Sigmoid colon (tissue), 7 donors: ENCODE results near the gene LRRC52. TPM values are rescaled to one million over a fixed set of nuclear protein-coding genes. Genes with fewer than 3 reads are reported as not detected.

Experiments
- DNase-seq: peaks from one replicate; pipeline ENCODE4 v3.0.0-alpha.2; 2019
- H3K27ac ChIP-seq, 4 donors: fragments of 200-600 bp; sonication (generic); one replicate each; pipeline ENCODE4 v1.5.1; 2016 to 2019; ENCODE audit warnings: mild to moderate bottlenecking in 1 of 4
- H3K27me3 ChIP-seq, 3 donors: fragments of 200-600 bp; sonication (generic); one replicate each; pipeline ENCODE4 v1.5.1; 2019; ENCODE audit warnings: mild to moderate bottlenecking in 1 of 3
- H3K36me3 ChIP-seq, 4 donors: fragments of 200-600 bp; sonication (generic); one replicate each; pipeline ENCODE4 v1.5.1; 2016 to 2019
- H3K4me1 ChIP-seq, 4 donors: fragments of 200-600 bp; sonication (generic); one replicate each; pipeline ENCODE4 v1.5.1; 2017 to 2019
- H3K4me3 ChIP-seq, 4 donors: fragments of 200-600 bp; sonication (generic); one replicate each; pipeline ENCODE4 v1.5.1; 2017 to 2019; ENCODE audit warnings: mild to moderate bottlenecking in 2 of 4, moderate library complexity in 1 of 4
- H3K9me3 ChIP-seq, 4 donors: fragments of 200-600 bp in 3 of 4; sonication (generic) in 3 of 4; one replicate each; pipeline versions ENCODE4 v1.5.1 to v1.6.1; 2013 to 2019
- CTCF ChIP-seq, 4 experiments: fragments of 450-650 bp in 3 of 4; fragments of 200-600 bp in 1 of 4; IDR thresholded peaks; one replicate each; pipeline ENCODE4 v1.5.1; 2016 to 2019; ENCODE audit warnings: antibody characterized with exemption in 4 of 4, mild to moderate bottlenecking in 3 of 4, moderate library complexity in 2 of 4
- EP300 ChIP-seq, 4 donors: sonication (generic); formaldehyde crosslinking; IDR thresholded peaks; one replicate each; pipeline ENCODE4 v1.6.1; 2017; ENCODE audit warnings: antibody characterized with exemption in 4 of 4
- POLR2A ChIP-seq, 2 donors: fragments of 450-650 bp; IDR thresholded peaks; one replicate each; pipeline ENCODE4 v1.6.1; 2016; ENCODE audit warnings: antibody characterized with exemption in 2 of 2, mild to moderate bottlenecking in 2 of 2, moderate library complexity in 2 of 2
- POLR2AphosphoS5 ChIP-seq, 4 donors: sonication (generic); formaldehyde crosslinking; IDR thresholded peaks; one replicate each; pipeline ENCODE4 v1.6.1; 2017; ENCODE audit warnings: antibody characterized with exemption in 4 of 4
- WGBS, 2 donors: extraction: QIAGEN DNeasy Blood & Tissue Kit; methylation state at CpG; one replicate each; pipeline ENCODE4 v1.1.7; 2013; 5-methylcytosine and 5-hydroxymethylcytosine counted together
- intact Hi-C: fragments of 100-400 bp; cut with DNase I; formaldehyde crosslinking; loops from one replicate; pipeline ENCODE4 v1.15.1; 2023
- polyA plus RNA-seq, 3 donors: library from polyadenylated mRNA; stranded (reverse); fragments of 200-250 nt; gene quantifications; one replicate each; pipeline ENCODE4 v1.2.3, GENCODE V29; 2013
- total RNA-seq, 4 donors: library from RNA; depleted of rRNA; stranded (reverse); fragments of >200 nt; gene quantifications; one replicate each; pipeline ENCODE4 v1.1.0, GENCODE V29; 2016
- donor health status: healthy with polysubstance abuse.
- donor health status: Bipolar disorder and iron deficiency.
- donor health status: healthy.

Gene LRRC52
- total and polyA plus RNA-seq, 7 donors: not detected

GRCh38 chr1:165560883-165561656, 17.3 kb downstream of the LRRC52 start:
- TF ChIP-seq POLR2A (IDR thresholded peaks at IDR 0.05): no peak
- no peak for TF ChIP-seq POLR2AphosphoS5 (IDR thresholded peaks at IDR 0.05)
- no peak for TF ChIP-seq EP300 (IDR thresholded peaks at IDR 0.05)
- TF ChIP-seq CTCF (IDR thresholded peaks at IDR 0.05): no peak
- H3K27ac ChIP-seq: no peak overlapping the region
- intact Hi-C loops: no loop called here
- WGBS, 2 donors: 32 to 36% methylated on average over 9 of the region's 9 CpGs
- H3K4me1 ChIP-seq: no peaks in the 10 kb centered on the region
- no peak for DNase-seq
- no peak overlapping the region for H3K4me3 ChIP-seq
- no peaks in the 10 kb centered on the region for H3K9me3 ChIP-seq
- no peaks in the 10 kb centered on the region for H3K36me3 ChIP-seq
- H3K27me3 ChIP-seq: no peaks in the 10 kb centered on the region

GRCh38 chr1:165562571-165562970, 18.8 kb downstream of the LRRC52 start:
- Histone ChIP-seq H3K4me1 (no peaks in the 10 kb centered on the region), H3K4me3 (no peak overlapping the region), H3K36me3 (no peaks in the 10 kb centered on the region), H3K27ac (no peak overlapping the region), H3K9me3 (no peaks in the 10 kb centered on the region), H3K27me3 (no peaks in the 10 kb centered on the region)
- no peak for TF ChIP-seq EP300 (IDR thresholded peaks at IDR 0.05)
- no peak for TF ChIP-seq CTCF (IDR thresholded peaks at IDR 0.05)
- TF ChIP-seq POLR2AphosphoS5 (IDR thresholded peaks at IDR 0.05): no peak
- no peak for TF ChIP-seq POLR2A (IDR thresholded peaks at IDR 0.05)
- intact Hi-C loops: no loop called here
- no peak for DNase-seq
- whole genome bisulfite sequencing, 2 donors: 87 to 88% methylated on average over 7 of the region's 7 CpGs

- Histone ChIP-seq H3K4me1 (no peaks in the 10 kb centered on the region), H3K27me3 (no peaks in the 10 kb centered on the region), H3K4me3 (no peak overlapping the region), H3K36me3 (no peaks in the 10 kb centered on the region), H3K9me3 (no peaks in the 10 kb centered on the region), H3K27ac (no peak overlapping the region)
- WGBS, 2 donors: 95 to 96% methylated on average over 15 of the region's 15 CpGs
- TF ChIP-seq CTCF (IDR thresholded peaks at IDR 0.05): no peak
- TF ChIP-seq POLR2A (IDR thresholded peaks at IDR 0.05): no peak
- TF ChIP-seq EP300 (IDR thresholded peaks at IDR 0.05): no peak
- TF ChIP-seq POLR2AphosphoS5 (IDR thresholded peaks at IDR 0.05): no peak
- intact Hi-C loops: no loop called here
- DNase-seq: no peak
Measured at GRCh38 chr1:165563551-165563950, 19.8 kb downstream of the LRRC52 start.

- no peak for TF ChIP-seq EP300 (IDR thresholded peaks at IDR 0.05)
- Histone ChIP-seq H3K4me3 (no peak overlapping the region), H3K9me3 (no peaks in the 10 kb centered on the region), H3K36me3 (no peaks in the 10 kb centered on the region), H3K27me3 (no peaks in the 10 kb centered on the region), H3K27ac (no peak overlapping the region), H3K4me1 (no peaks in the 10 kb centered on the region)
- WGBS, 2 donors: 58 to 67% methylated on average over 4 of the region's 4 CpGs
- DNase-seq: no peak
- intact Hi-C loops: no loop called here
Measured at GRCh38 chr1:165564561-165564960, 20.8 kb downstream of the LRRC52 start.

GRCh38 chr1:165565751-165566490, 22.1 kb downstream of the LRRC52 start:
- no peak overlapping the region for H3K27ac ChIP-seq
- WGBS, 2 donors: 86 to 89% methylated on average over 4 of the region's 4 CpGs
- no peaks in the 10 kb centered on the region for H3K36me3 ChIP-seq
- TF ChIP-seq POLR2AphosphoS5 (IDR thresholded peaks at IDR 0.05): no peak
- TF ChIP-seq CTCF (IDR thresholded peaks at IDR 0.05): no peak
- no peak for TF ChIP-seq POLR2A (IDR thresholded peaks at IDR 0.05)
- H3K4me3 ChIP-seq: no peak overlapping the region
- DNase-seq: no peak
- H3K9me3 ChIP-seq: no peaks in the 10 kb centered on the region
- H3K27me3 ChIP-seq: no peaks in the 10 kb centered on the region
- no peaks in the 10 kb centered on the region for H3K4me1 ChIP-seq
- intact Hi-C loops: no loop called here
